GM12878 (cell line): ENCODE results near the gene CTNNAL1. TPM values are rescaled to one million over a fixed set of nuclear protein-coding genes. Genes with fewer than 3 reads are reported as not detected.

Source experiments
- ATAC-seq: fragments of 200-7000 bp; cut with Tn5 transposase; 3 replicates; pipeline ENCODE4 v1.9.1; 2020; ENCODE audit warnings: mild to moderate bottlenecking, moderate library complexity
- BruUV-seq: library from RNA; stranded (reverse); fragments of 400-500 nt; replicated peaks from 2 replicates; lab custom pipeline; 2021; lab: Mats Ljungman, UMichigan
- CTCF ChIA-PET: fragments of 300-600 bp; sonication (Branson Sonifier 250); formaldehyde crosslinking; extraction: SDS; loops from one replicate; lab custom pipeline; 2021; ENCODE audit warnings: inconsistent platforms; lab: Yijun Ruan, JAX
- POLR2A ChIA-PET: fragments of 350-600 bp; formaldehyde crosslinking; extraction: SDS; loops from one replicate; lab custom pipeline; 2021; ENCODE audit warnings: inconsistent platforms; lab: Charles Lee
- RAD21 ChIA-PET: fragments of 300-600 bp; sonication (Branson Sonifier 250); formaldehyde crosslinking; loops from one replicate; lab custom pipeline; 2023; ENCODE audit warnings: antibody characterized with exemption; ENCODE audit not compliant: unreplicated experiment; lab: Charles Lee
- SMC1A ChIA-PET: fragments of 300-600 bp; sonication (Branson Sonifier 250); formaldehyde crosslinking; loops from one replicate; lab custom pipeline; 2023; ENCODE audit not compliant: unreplicated experiment, uncharacterized antibody; lab: Charles Lee
- DNase-seq: peaks from one replicate; pipeline ENCODE4 v3.0.0-alpha.2; 2011; ENCODE audit warnings: low read depth, low spot score
- FAIRE-seq: peaks from 3 replicates; lab custom pipeline; 2011; peaks lifted over from hg19 to GRCh38; lab: Jason Lieb, UNC
- H2AFZ ChIP-seq: 2 replicates; pipeline ENCODE4 v1.6.0; 2011; ENCODE audit warnings: low read depth, low read length, control low read depth; ENCODE audit not compliant: control insufficient read depth
- H3K27ac ChIP-seq: 2 replicates; pipeline ENCODE4 v1.5.1; 2011; ENCODE audit warnings: control low read depth; ENCODE audit not compliant: control insufficient read depth, insufficient read depth
- H3K27me3 ChIP-seq, 2 experiments: replicated peaks in 1 of 2; 2 replicates each; pipeline versions ENCODE4 v1.6.0 to v1.6.1; 2011; ENCODE audit warnings: low read length in 1 of 2; ENCODE audit not compliant: control insufficient read depth in 2 of 2, insufficient read depth in 2 of 2
- H3K36me3 ChIP-seq, 2 experiments: 2 replicates each; pipeline ENCODE4 v1.5.1; 2011; ENCODE audit warnings: low read length in 1 of 2; ENCODE audit not compliant: control insufficient read depth in 2 of 2, insufficient read depth in 2 of 2
- H3K4me1 ChIP-seq: 2 replicates; pipeline ENCODE4 v1.6.1; 2011; ENCODE audit warnings: mild to moderate bottlenecking, low read length, moderate library complexity, mixed read lengths; ENCODE audit not compliant: control insufficient read depth, insufficient read depth
- H3K4me2 ChIP-seq: 2 replicates; pipeline ENCODE4 v1.6.0; 2011; ENCODE audit warnings: control low read depth; ENCODE audit not compliant: control insufficient read depth, insufficient read depth
- H3K4me3 ChIP-seq: fragments of 200-600 bp; sonication (generic); 2 replicates; pipeline ENCODE4 v1.5.1; 2016
- H3K79me2 ChIP-seq: 2 replicates; pipeline ENCODE4 v1.6.0; 2011; ENCODE audit warnings: low read length; ENCODE audit not compliant: control insufficient read depth, insufficient read depth
- H3K9ac ChIP-seq: 2 replicates; pipeline ENCODE4 v1.8.0; 2011; ENCODE audit warnings: low read length, control low read depth, mixed read lengths; ENCODE audit not compliant: control insufficient read depth, insufficient read depth
- H3K9me3 ChIP-seq: replicated peaks from 3 replicates; pipeline ENCODE4 v1.5.1; 2011; ENCODE audit warnings: mild to moderate bottlenecking, low read length; ENCODE audit not compliant: control insufficient read depth, insufficient read depth
- H4K20me1 ChIP-seq: 2 replicates; pipeline ENCODE4 v1.6.0; 2011; ENCODE audit not compliant: control insufficient read depth, insufficient read depth
- ATF7 ChIP-seq: fragments of 450-650 bp; IDR thresholded peaks from 2 replicates; pipeline ENCODE4 v1.6.1; 2016; ENCODE audit warnings: low read depth, mild to moderate bottlenecking
- CBX3 ChIP-seq: fragments of 200-600 bp; sonication (generic); IDR thresholded peaks from 2 replicates; pipeline ENCODE4 v1.6.1; 2016; ENCODE audit warnings: low read depth, borderline replicate concordance
- CEBPZ ChIP-seq: fragments of 150-350 bp; IDR thresholded peaks from 2 replicates; pipeline ENCODE4 v1.6.1; 2016; ENCODE audit warnings: low read depth, low read length
- EP300 ChIP-seq, 2 experiments: fragments of 150-350 bp in 1 of 2; IDR thresholded peaks; 2 replicates each; pipeline ENCODE4 v1.6.1; 2011 to 2012; ENCODE audit warnings: low read depth in 2 of 2, low read length in 2 of 2, borderline replicate concordance in 1 of 2, improper control_type of control experiment in 1 of 2, inconsistent platforms in 1 of 2; ENCODE audit not compliant: control insufficient read depth in 1 of 2
- ESRRA ChIP-seq: IDR thresholded peaks from 2 replicates; pipeline ENCODE4 v1.6.1; 2012; ENCODE audit warnings: mild to moderate bottlenecking, low read length, improper control_type of control experiment
- FOS ChIP-seq: IDR thresholded peaks from 3 replicates; pipeline ENCODE4 v1.6.1; 2011; ENCODE audit warnings: borderline replicate concordance; ENCODE audit not compliant: insufficient read length; ENCODE audit errors: extremely low read depth
- RUNX3 ChIP-seq: IDR thresholded peaks from 2 replicates; pipeline ENCODE4 v1.6.1; 2012; ENCODE audit warnings: low read length, inconsistent platforms
- SMAD1 ChIP-seq: fragments of 450-650 bp; IDR thresholded peaks from 2 replicates; pipeline ENCODE4 v1.6.1; 2018; ENCODE audit warnings: mild to moderate bottlenecking, low read depth; ENCODE audit not compliant: partially characterized antibody
- SREBF2 ChIP-seq: IDR thresholded peaks from 2 replicates; pipeline ENCODE4 v1.6.1; 2012; ENCODE audit warnings: mild to moderate bottlenecking, low read length
- STAT3 ChIP-seq: IDR thresholded peaks from 2 replicates; pipeline ENCODE4 v1.6.1; 2011; ENCODE audit warnings: low read depth, low read length, improper control_type of control experiment
- WRNIP1 ChIP-seq: IDR thresholded peaks from 2 replicates; pipeline ENCODE4 v1.6.1; 2011; ENCODE audit warnings: low read depth, low read length, improper control_type of control experiment, borderline replicate concordance
- ZNF622 ChIP-seq: fragments of 450-650 bp; IDR thresholded peaks from 2 replicates; pipeline ENCODE4 v1.6.1; 2017; ENCODE audit warnings: mild to moderate bottlenecking, inconsistent platforms
- WGBS: methylation state at CpG from one replicate; pipeline ENCODE4 v1.1.6; 2016; ENCODE audit warnings: low lambda C conversion rate; ENCODE audit not compliant: insufficient replicate concordance, insufficient coverage; ENCODE audit errors: missing lambda C conversion rate; 5-methylcytosine and 5-hydroxymethylcytosine counted together
- in situ Hi-C: fragments of 300-500 bp; cut with MboI; formaldehyde crosslinking; loops from 9 replicates; pipeline ENCODE4 v1.14.3; 2018; ENCODE audit warnings: mixed read lengths
- intact Hi-C: fragments of 100-400 bp; cut with micrococcal nuclease; formaldehyde crosslinking; loops from one replicate; pipeline ENCODE4 v1.14.2; 2022; ENCODE audit not compliant: unreplicated experiment
- polyA plus RNA-seq, 11 experiments: library from polyadenylated mRNA; depleted of rRNA in 4 of 11; unstranded in 6 of 11; stranded (reverse) in 5 of 11; fragments of >200 nt; fragmentation: Nextera tagmentation in 4 of 11; fragmentation: Illumina TruSeq in 1 of 11; extraction: Ambion mirVana in 4 of 11; extraction: Trizol in 1 of 11; gene quantifications; 1 replicate in 1 of 11; 2 replicates in 10 of 11; pipeline versions ENCODE4 v1.2.1 to v1.2.3, GENCODE V29; 2011 to 2016; ENCODE audit warnings: inconsistent platforms in 2 of 11, missing spikeins in 2 of 11, low read depth in 1 of 11
- total RNA-seq, 4 experiments: library from RNA; depleted of rRNA in 3 of 4; stranded (reverse); fragments of >200 nt in 3 of 4; fragmentation: Illumina TruSeq in 1 of 4; extraction: Trizol in 1 of 4; gene quantifications; 2 replicates each; pipeline versions ENCODE4 v1.2.1 to v1.2.3, GENCODE V29; 2013 to 2021

CTNNAL1 gene
- total and polyA plus RNA-seq, 10 of the 15 experiments (the other 5 are each of a cell fraction or from before 2014, with no cell fraction given), result 16.3 to 82.5 (median 45.2) TPM

GRCh38 chr9:109022873-109023272, 9.6 kb upstream of the CTNNAL1 start (continued):
- TF ChIP-seq CEBPZ, result no peak
- TF ChIP-seq SREBF2, result no peak
- TF ChIP-seq ZNF622, result no peak
- no peak for TF ChIP-seq SMAD1

GRCh38 chr9:109020581-109021511, 7.5 kb upstream of the CTNNAL1 start:
- Histone ChIP-seq H3K9me3 (no peaks in the 10 kb centered on the region), H3K4me3 (no peak overlapping the region), H3K79me2 (no peaks in the 10 kb centered on the region), H3K27me3 (no peaks in the 10 kb centered on the region), H3K9ac (no peak overlapping the region), H3K27ac (no peak overlapping the region), H3K36me3 (peaks cover 0 to 2% of the 10 kb centered on the region in 2 experiments; a peak in 2 of 4 replicates), H4K20me1 (no peaks in the 10 kb centered on the region), H3K4me1 (peaks cover 13% of the 10 kb centered on the region), H2AFZ (no peak overlapping the region), H3K4me2 (no peak overlapping the region)
- POLR2A ChIA-PET, result no interaction called here
- in situ Hi-C loops (no loop called here), intact Hi-C loops (no loop called here)
- FAIRE-seq (no peak), ATAC-seq (no peak), DNase-seq (no peak)
- WGBS, result 99% methylated on average over 6 of the region's 6 CpGs
- BruUV-seq, result no TSS peak
- TF ChIP-seq ESRRA (no peak), STAT3 (no peak), WRNIP1 (no peak), FOS (no peak), ATF7 (no peak), CBX3 (no peak), EP300 (IDR thresholded peaks at IDR 0.05; ENCODE audit: borderline replicate concordance in 1 of 2, control insufficient read depth in 1 of 2, low read depth in 2 of 2, low read length in 2 of 2) (no peak), RUNX3 (no peak)
- SMC1A ChIA-PET, result interaction anchor here (1.3 to 2.8 kb wide), 3 partner anchors 9 to 26 kb away, joined by 3 to 8 read pairs (median 4); no protein-coding TSS in a partner anchor
- RAD21 ChIA-PET, result no interaction called here
- CTCF ChIA-PET, result interaction anchor here (0.6 to 1.7 kb wide), 2 partner anchors 23 to 121 kb away, joined by 3 to 6 read pairs; no protein-coding TSS in a partner anchor
